ENCODE measurements around the gene NLRP8. TPM values are rescaled to one million over a fixed set of nuclear protein-coding genes. Genes with fewer than 3 reads are reported as not detected.

Gene NLRP8
- total RNA-seq (2022; extraction: Qiagen RNA extraction): not detected in 5 replicates

DNA sequence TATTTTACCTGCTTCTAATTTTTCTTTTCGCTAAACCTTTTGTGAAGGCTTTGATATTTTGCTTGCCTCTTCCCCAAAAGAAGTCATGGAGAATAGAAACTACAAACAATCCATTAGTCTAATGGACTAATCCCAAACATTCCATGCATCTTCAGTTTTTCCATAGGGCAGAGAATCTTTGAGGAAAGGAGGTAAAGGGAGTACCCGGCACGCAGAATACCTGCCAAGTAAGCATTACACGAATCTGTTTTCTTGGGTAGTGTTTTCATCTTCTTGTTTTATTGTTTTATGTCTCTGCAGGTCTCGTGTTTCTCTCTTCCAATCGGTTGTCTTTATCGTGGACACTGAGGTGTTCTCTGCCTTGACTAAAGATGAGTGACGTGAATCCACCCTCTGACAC, at the start of gene NLRP8:
Gene NLRP8 (plus strand): TSS at position 301 of the 400 bp plus-strand sequence.

DNA sequence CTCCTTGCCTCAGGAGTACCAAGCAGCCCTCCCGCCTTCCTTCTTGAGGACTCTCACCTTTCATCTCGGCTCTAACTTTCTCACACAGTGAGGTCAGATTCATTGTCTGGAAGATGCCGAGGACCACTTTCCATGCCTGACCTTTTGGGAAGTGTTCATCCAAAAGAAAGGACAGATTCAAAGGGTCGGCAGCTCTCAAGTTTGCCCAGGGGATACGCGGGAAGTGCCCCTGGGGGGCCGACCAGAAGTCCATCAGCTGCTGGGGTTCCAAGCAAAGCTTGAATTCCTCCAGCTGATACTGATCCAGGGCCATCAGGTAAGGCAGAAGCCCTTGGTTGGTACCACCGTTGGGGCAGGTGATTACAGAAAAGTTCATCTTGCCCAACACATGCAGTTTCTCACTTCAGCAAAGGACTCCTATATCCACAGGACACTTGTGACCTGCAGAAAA, 15.7 kb upstream of the NLRP8 start, which contains the start of gene NLRP13:
Gene NLRP13 (minus strand): TSS at position 401 of the 451 bp plus-strand sequence. CDS start 25 bp downstream, at position 376.

DNA sequence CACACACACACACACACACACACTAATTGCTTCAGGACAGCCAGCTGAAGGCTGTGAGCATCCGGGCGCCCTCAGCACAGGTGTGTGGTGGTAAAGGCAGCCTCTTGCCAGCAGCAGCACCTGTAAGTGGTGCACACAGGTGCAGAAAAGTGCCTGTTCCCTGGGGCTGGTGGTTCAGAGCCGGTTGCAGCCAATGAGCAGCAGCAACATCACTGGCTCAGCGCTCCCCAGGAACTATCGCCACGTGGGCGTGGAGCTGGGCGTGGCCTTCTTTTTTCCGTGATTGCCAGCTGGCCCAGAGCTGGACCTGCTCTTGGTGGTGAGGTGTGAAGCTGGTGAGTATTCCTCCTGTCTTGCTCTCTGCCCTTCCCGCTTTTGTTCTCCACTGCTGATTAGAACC, 38.9 kb downstream of the NLRP8 start, which contains the start of gene NLRP5:
Gene NLRP5 (plus strand): TSS at position 289 of the 400 bp plus-strand sequence.

Other genes starting within 250 kb of the NLRP8 start
- not detected in 5 replicates for gene NLRP9, start 209.4 kb upstream of the NLRP8 start, total RNA-seq (2022; extraction: Qiagen RNA extraction)
- 0.61 to 1.2 TPM (median 0.88 TPM) in 5 replicates for gene RFPL4A, start 188.7 kb upstream of the NLRP8 start, total RNA-seq (2022; extraction: Qiagen RNA extraction)
- 0.12 to 0.13 TPM in 2 of 5 replicates, not detected in the others for gene RFPL4AL1, start 178.7 kb upstream of the NLRP8 start, total RNA-seq (2022; extraction: Qiagen RNA extraction)
- 0.04 TPM in 1 of 5 replicates, not detected in the others for gene NLRP11, start 115.8 kb upstream of the NLRP8 start, total RNA-seq (2022; extraction: Qiagen RNA extraction)
- not detected in 5 replicates for gene NLRP4, start 111.3 kb upstream of the NLRP8 start, total RNA-seq (2022; extraction: Qiagen RNA extraction)
- gene NLRP13, start 15.5 kb upstream of the NLRP8 start, total RNA-seq (2022; extraction: Qiagen RNA extraction): not detected in 5 replicates
- 0.03 to 0.08 TPM (median 0.07 TPM) in 5 replicates for gene NLRP5, start 38.9 kb downstream of the NLRP8 start, total RNA-seq (2022; extraction: Qiagen RNA extraction)
- gene ZNF787, start 173.5 kb downstream of the NLRP8 start, total RNA-seq (2022; extraction: Qiagen RNA extraction): 28.1 to 48.8 TPM (median 46.5 TPM) in 5 replicates
- gene ZNF444, start 193.5 kb downstream of the NLRP8 start, total RNA-seq (2022; extraction: Qiagen RNA extraction): 15.6 to 27.5 TPM (median 25.2 TPM) in 5 replicates
- gene GALP, start 228.2 kb downstream of the NLRP8 start, total RNA-seq (2022; extraction: Qiagen RNA extraction): not detected in 5 replicates
- gene ZSCAN5B, start 250.0 kb downstream of the NLRP8 start, total RNA-seq (2022; extraction: Qiagen RNA extraction): 0.06 TPM in 1 of 5 replicates, not detected in the others

All from A549 treated with dexamethasone at 1 μM for 4 hours (cell line).